Endothelial cell of umbilical vein (primary cell): Measurements from ENCODE around the gene RRP1B. TPM values are rescaled to one million over a fixed set of nuclear protein-coding genes. Genes with fewer than 3 reads are reported as not detected.

ENCODE experiments used
- BruUV-seq: library from RNA; stranded (reverse); fragments of 400-500 nt; replicated peaks from 2 replicates; lab custom pipeline; 2021; lab: Mats Ljungman, UMichigan
- CTCF ChIA-PET: fragments of 300-600, 350-600 bp; sonication (Branson Sonifier 250); formaldehyde crosslinking; loops from one replicate; lab custom pipeline; 2021; ENCODE audit warnings: antibody characterized with exemption, inconsistent platforms; lab: Charles Lee
- POLR2A ChIA-PET: fragments of 300-600, 350-600 bp; sonication (Branson Sonifier 250); formaldehyde crosslinking; loops from one replicate; lab custom pipeline; 2021; ENCODE audit warnings: antibody characterized with exemption, inconsistent platforms; lab: Charles Lee
- DNase-seq: peaks from one replicate; pipeline ENCODE4 v3.0.0-alpha.2; 2011; ENCODE audit warnings: low read depth, low spot score
- FAIRE-seq: peaks from 2 replicates; lab custom pipeline; 2011; peaks lifted over from hg19 to GRCh38; lab: Jason Lieb, UNC
- H2AFZ ChIP-seq: 2 replicates; pipeline ENCODE4 v1.6.0; 2012; ENCODE audit warnings: low read depth, low read length, control low read depth, inconsistent platforms
- H3K27ac ChIP-seq: 2 replicates; pipeline ENCODE4 v1.5.1; 2011; ENCODE audit warnings: low read depth, mild to moderate bottlenecking, control low read depth, low read length, moderate library complexity; ENCODE audit not compliant: insufficient read depth
- H3K27me3 ChIP-seq, 2 experiments: 2 replicates each; pipeline versions ENCODE4 v1.6.0 to v1.6.1; 2011; ENCODE audit warnings: low read length in 2 of 2, mixed read lengths in 1 of 2; ENCODE audit not compliant: control insufficient read depth in 2 of 2, insufficient read depth in 2 of 2
- H3K36me3 ChIP-seq, 2 experiments: 2 replicates in 1 of 2; 3 replicates in 1 of 2; pipeline ENCODE4 v1.5.1; 2011; ENCODE audit warnings: low read length in 2 of 2, mild to moderate bottlenecking in 1 of 2, moderate library complexity in 1 of 2; ENCODE audit not compliant: control insufficient read depth in 2 of 2, insufficient read depth in 2 of 2; ENCODE audit errors: extremely low read depth in 1 of 2
- H3K4me1 ChIP-seq: 3 replicates; pipeline ENCODE4 v1.5.1; 2011; ENCODE audit warnings: mild to moderate bottlenecking, low read length; ENCODE audit not compliant: control insufficient read depth, insufficient read depth; ENCODE audit errors: extremely low read depth
- H3K4me2 ChIP-seq: 2 replicates; pipeline ENCODE4 v1.6.1; 2011; ENCODE audit warnings: low read length, control low read depth, mixed read lengths; ENCODE audit not compliant: insufficient read depth
- H3K4me3 ChIP-seq, 3 experiments: fragments of 200-600 bp in 1 of 3; sonication (generic), shearing (Covaris generic) in 1 of 3; replicated peaks in 1 of 3; 2 replicates each; pipeline ENCODE4 v1.5.1; 2011 to 2016; ENCODE audit warnings: control low read depth in 3 of 3, low read length in 3 of 3, mild to moderate bottlenecking in 2 of 3, inconsistent platforms in 1 of 3, low read depth in 1 of 3, moderate library complexity in 1 of 3; ENCODE audit not compliant: insufficient read depth in 1 of 3
- H3K79me2 ChIP-seq: 2 replicates; pipeline ENCODE4 v1.6.0; 2012; ENCODE audit warnings: low read length, inconsistent platforms; ENCODE audit not compliant: control insufficient read depth, insufficient read depth
- H3K9ac ChIP-seq: replicated peaks from 2 replicates; pipeline ENCODE3; 2011; ENCODE audit warnings: low read length, control low read depth; ENCODE audit not compliant: insufficient read depth; ENCODE audit errors: extremely low read depth
- H3K9me1 ChIP-seq: replicated peaks from 3 replicates; pipeline ENCODE4 v1.6.0; 2011; ENCODE audit warnings: mild to moderate bottlenecking, low read length; ENCODE audit not compliant: control insufficient read depth, insufficient read depth; ENCODE audit errors: extremely low read depth
- H3K9me3 ChIP-seq: replicated peaks from 2 replicates; pipeline ENCODE4 v1.5.1; 2012; ENCODE audit warnings: low read length, inconsistent platforms; ENCODE audit not compliant: control insufficient read depth, insufficient read depth
- H4K20me1 ChIP-seq: replicated peaks from 2 replicates; pipeline ENCODE3; 2011; ENCODE audit warnings: mild to moderate bottlenecking, low read length; ENCODE audit not compliant: control insufficient read depth, insufficient read depth; ENCODE audit errors: extremely low read depth
- CTCF ChIP-seq, 2 donors: IDR thresholded peaks; 1 replicate in 1 of 2; 2 replicates in 1 of 2; pipeline ENCODE4 v1.5.1; 2011; ENCODE audit warnings: low read length in 2 of 2, mild to moderate bottlenecking in 2 of 2, moderate library complexity in 2 of 2, control low read depth in 1 of 2, inconsistent platforms in 1 of 2, low read depth in 1 of 2; ENCODE audit not compliant: insufficient read depth in 1 of 2; ENCODE audit errors: extremely low read depth in 1 of 2
- EZH2 ChIP-seq: IDR thresholded peaks from 2 replicates; pipeline ENCODE4 v1.6.1; 2012; ENCODE audit warnings: borderline replicate concordance, low read depth, mild to moderate bottlenecking, moderate library complexity, low read length, inconsistent platforms; ENCODE audit not compliant: severe bottlenecking
- FOS ChIP-seq: IDR thresholded peaks from 2 replicates; pipeline ENCODE4 v1.6.1; 2011; ENCODE audit warnings: mild to moderate bottlenecking, low read length, moderate library complexity, borderline replicate concordance; ENCODE audit not compliant: insufficient read depth
- GATA2 ChIP-seq: IDR thresholded peaks from 2 replicates; pipeline ENCODE4 v1.7.0; 2011; ENCODE audit warnings: low read depth, mild to moderate bottlenecking, moderate library complexity, mixed read lengths, low read length; ENCODE audit not compliant: insufficient read length, insufficient read depth
- JUN ChIP-seq: IDR thresholded peaks from 2 replicates; pipeline ENCODE4 v1.6.1; 2011; ENCODE audit warnings: borderline replicate concordance, low read depth; ENCODE audit not compliant: insufficient read length, insufficient read depth
- MAX ChIP-seq: IDR thresholded peaks from 2 replicates; pipeline ENCODE4 v1.6.1; 2011; ENCODE audit not compliant: insufficient read depth, insufficient read length
- MYC ChIP-seq: IDR thresholded peaks from one replicate; pipeline ENCODE4 v1.6.1; 2011; ENCODE audit warnings: mild to moderate bottlenecking, low read depth, low read length
- POLR2A ChIP-seq: IDR thresholded peaks from 2 replicates; pipeline ENCODE4 v1.6.1; 2012; ENCODE audit warnings: low read depth, mild to moderate bottlenecking, control low read depth, low read length
- POLR2AphosphoS5 ChIP-seq: IDR thresholded peaks from 2 replicates; pipeline ENCODE4 v1.6.1; 2012; ENCODE audit warnings: low read depth, mild to moderate bottlenecking, control low read depth, low read length, moderate library complexity; ENCODE audit not compliant: insufficient read depth
- dilution Hi-C: fragments of 300-500 bp; cut with MboI; formaldehyde crosslinking; loops from one replicate; pipeline ENCODE4 v1.15.0; 2019; ENCODE audit warnings: low sequenced_read_pairs; ENCODE audit not compliant: extremely low pct_ligation_motif_present
- intact Hi-C: fragments of 100-400 bp; cut with micrococcal nuclease; formaldehyde crosslinking; loops from one replicate; pipeline ENCODE4 v1.10.0; 2022
- polyA plus RNA-seq, 4 experiments: library from polyadenylated mRNA; depleted of rRNA in 3 of 4; stranded (reverse) in 3 of 4; unstranded in 1 of 4; fragments of >200 nt; gene quantifications; 2 replicates each; pipeline versions ENCODE4 v1.2.1 to v1.2.3, GENCODE V29; 2011 to 2012; ENCODE audit warnings: missing spikeins in 1 of 4
- total RNA-seq: library from RNA; stranded (reverse); gene quantifications from 2 replicates; pipeline ENCODE4 v1.2.3, GENCODE V29; 2021

RRP1B gene
- total and polyA plus RNA-seq, 2 donors (not counting 3 experiments of a cell fraction or from before 2014, with no cell fraction given), result 13.0 to 39.9 TPM

- Histone ChIP-seq H3K27ac (peak overlapping the region; percentile 34), H3K4me2 (peak overlapping the region; percentile 57), H4K20me1 (no peaks in the 10 kb centered on the region), H3K9me1 (no peaks in the 10 kb centered on the region), H3K4me1 (peaks cover 12% of the 10 kb centered on the region), H3K9me3 (no peaks in the 10 kb centered on the region), H3K9ac (peak overlapping the region; percentile 80), H2AFZ (peak overlapping the region; percentile 97), H3K4me3 (peak overlapping the region; percentile 41 to 75 (median 63)), H3K27me3 (no peaks in the 10 kb centered on the region), H3K79me2 (peaks cover 30% of the 10 kb centered on the region), H3K36me3 (no peaks in the 10 kb centered on the region)
- no TSS peak for BruUV-seq
- DNase-seq, result no peak
- dilution Hi-C loops, result no loop called here
- TF ChIP-seq POLR2AphosphoS5 (no peak), FOS (no peak), POLR2A (no peak), GATA2 (no peak), JUN (no peak), MAX (no peak), MYC (no peak), CTCF (IDR thresholded peaks at IDR 0.05; ENCODE audit: extremely low read depth in 1 of 2, insufficient read depth in 1 of 2, low read depth in 1 of 2, low read length in 2 of 2) (no peak), EZH2 (no peak)
- ChIA-PET CTCF (interaction anchor here (0.5 to 1.6 kb wide), 3 partner anchors 9 to 112 kb away, joined by 5 to 6 read pairs (median 6); partner anchors contain the start of gene RRP1), POLR2A (interaction anchor here (1.0 kb wide), 1 partner anchor 9 kb away, joined by 3 read pairs; no protein-coding TSS in a partner anchor)
- FAIRE-seq, result no peak
- intact Hi-C loops, result loop anchor here (1.0 kb wide), 1 partner anchor 8 kb away; no protein-coding TSS in a partner anchor
These were observed 60.6 kb downstream of the RRP1B start for GRCh38 chr21:43719748-43720538.
